Measurements from ENCODE around the gene CASK. TPM values are rescaled to one million over a fixed set of nuclear protein-coding genes. Genes with fewer than 3 reads are reported as not detected.
A peak's percentile ranks its signal among the peaks of the same experiment; 100 is the strongest.

The CASK gene, protein sequence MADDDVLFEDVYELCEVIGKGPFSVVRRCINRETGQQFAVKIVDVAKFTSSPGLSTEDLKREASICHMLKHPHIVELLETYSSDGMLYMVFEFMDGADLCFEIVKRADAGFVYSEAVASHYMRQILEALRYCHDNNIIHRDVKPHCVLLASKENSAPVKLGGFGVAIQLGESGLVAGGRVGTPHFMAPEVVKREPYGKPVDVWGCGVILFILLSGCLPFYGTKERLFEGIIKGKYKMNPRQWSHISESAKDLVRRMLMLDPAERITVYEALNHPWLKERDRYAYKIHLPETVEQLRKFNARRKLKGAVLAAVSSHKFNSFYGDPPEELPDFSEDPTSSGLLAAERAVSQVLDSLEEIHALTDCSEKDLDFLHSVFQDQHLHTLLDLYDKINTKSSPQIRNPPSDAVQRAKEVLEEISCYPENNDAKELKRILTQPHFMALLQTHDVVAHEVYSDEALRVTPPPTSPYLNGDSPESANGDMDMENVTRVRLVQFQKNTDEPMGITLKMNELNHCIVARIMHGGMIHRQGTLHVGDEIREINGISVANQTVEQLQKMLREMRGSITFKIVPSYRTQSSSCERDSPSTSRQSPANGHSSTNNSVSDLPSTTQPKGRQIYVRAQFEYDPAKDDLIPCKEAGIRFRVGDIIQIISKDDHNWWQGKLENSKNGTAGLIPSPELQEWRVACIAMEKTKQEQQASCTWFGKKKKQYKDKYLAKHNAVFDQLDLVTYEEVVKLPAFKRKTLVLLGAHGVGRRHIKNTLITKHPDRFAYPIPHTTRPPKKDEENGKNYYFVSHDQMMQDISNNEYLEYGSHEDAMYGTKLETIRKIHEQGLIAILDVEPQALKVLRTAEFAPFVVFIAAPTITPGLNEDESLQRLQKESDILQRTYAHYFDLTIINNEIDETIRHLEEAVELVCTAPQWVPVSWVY
- total RNA-seq: 33.7 TPM

GRCh38 chrX:41923211-41923977 lies at the start of gene CASK:
CASK (minus strand) TSS chrX:41923554; CDS start chrX:41922988, 566 bp downstream.
- H3K9me3 ChIP-seq: no peaks in the 10 kb centered on the region
- peak within 1 kb of the TSS; percentile 59 to 78 for H3K4me3 ChIP-seq
- H3K27ac ChIP-seq: peak within 1 kb of the TSS; percentile 84 to 88
- no peaks in the 10 kb centered on the region for H3K4me1 ChIP-seq
- intact Hi-C loops (cut with DNase I): loop anchor here (10.0 kb wide), 4 partner anchors 99 to 821 kb away; no protein-coding TSS in a partner anchor
- no peaks in the 10 kb centered on the region for H3K27me3 ChIP-seq
- peak; percentile 65 to 95 for DNase-seq (ENCODE audit: low spot score in 2 of 2)
- no peak for TF ChIP-seq CTCF (IDR thresholded peaks at IDR 0.05)
- H3K36me3 ChIP-seq: no peaks in the 10 kb centered on the region

- H3K27me3 ChIP-seq: no peaks in the 10 kb centered on the region
- intact Hi-C loops (cut with DNase I): no loop called here
- H3K27ac ChIP-seq: no peak overlapping the region
- no peak for TF ChIP-seq CTCF (IDR thresholded peaks at IDR 0.05)
- no peak overlapping the region for H3K4me3 ChIP-seq
- no peaks in the 10 kb centered on the region for H3K9me3 ChIP-seq
- no peak for DNase-seq (ENCODE audit: low spot score in 2 of 2)
- no peaks in the 10 kb centered on the region for H3K4me1 ChIP-seq
- no peaks in the 10 kb centered on the region for H3K36me3 ChIP-seq
Observed at GRCh38 chrX:41971346-41971745, 48.0 kb upstream of the CASK start.

DNA sequence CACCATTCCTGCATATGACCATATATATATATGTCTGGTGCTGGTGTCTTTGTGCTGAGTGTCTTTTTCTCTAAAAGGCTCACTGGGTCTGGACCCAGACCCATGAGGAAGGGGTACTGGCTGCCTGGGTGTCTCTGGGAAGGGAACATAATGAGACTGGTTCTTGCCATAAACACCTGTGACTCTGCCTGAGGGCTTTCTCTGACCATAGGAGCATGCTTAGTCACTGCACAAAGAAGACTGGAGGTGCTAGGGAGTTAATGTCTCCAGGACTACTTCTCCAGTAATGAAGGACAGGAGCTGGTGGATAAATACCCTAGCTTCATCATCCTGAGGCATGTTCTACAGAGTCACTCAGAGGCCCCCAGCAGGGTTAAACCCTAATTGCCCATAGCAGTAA lies 47.1 kb upstream of the CASK start:
- Histone ChIP-seq H3K27me3 (no peaks in the 10 kb centered on the region), H3K36me3 (no peaks in the 10 kb centered on the region), H3K27ac (no peak overlapping the region), H3K4me3 (no peak overlapping the region), H3K9me3 (no peaks in the 10 kb centered on the region), H3K4me1 (no peaks in the 10 kb centered on the region)
- TF ChIP-seq CTCF (IDR thresholded peaks at IDR 0.05): no peak
- intact Hi-C loops (cut with DNase I): no loop called here
- DNase-seq (ENCODE audit: low spot score in 2 of 2): no peak

DNA sequence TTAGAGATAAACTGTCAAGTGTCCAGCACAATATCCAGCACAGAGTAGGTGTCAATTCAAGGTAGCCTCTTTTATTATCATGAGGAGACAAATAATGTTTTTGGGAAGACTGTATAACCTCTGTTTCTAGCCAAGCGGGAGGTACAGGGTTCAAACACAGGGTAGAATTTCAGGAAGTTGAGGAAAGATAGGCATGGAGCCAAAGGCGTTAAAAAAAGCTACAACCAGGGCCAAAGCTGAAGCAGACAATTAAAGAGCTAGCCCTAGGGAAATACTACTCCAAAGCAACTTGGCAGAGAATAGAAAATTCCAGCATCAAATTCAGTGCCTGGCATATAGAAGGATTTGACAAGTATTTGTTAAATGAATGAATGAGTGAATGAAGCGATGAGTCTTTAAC lies 40.0 kb upstream of the CASK start:
- Histone ChIP-seq H3K27ac (no peak overlapping the region), H3K4me1 (no peaks in the 10 kb centered on the region), H3K27me3 (no peaks in the 10 kb centered on the region), H3K4me3 (no peak overlapping the region), H3K9me3 (no peaks in the 10 kb centered on the region), H3K36me3 (no peaks in the 10 kb centered on the region)
- intact Hi-C loops (cut with DNase I): no loop called here
- DNase-seq (ENCODE audit: low spot score in 2 of 2): no peak
- no peak for TF ChIP-seq CTCF (IDR thresholded peaks at IDR 0.05)

DNA sequence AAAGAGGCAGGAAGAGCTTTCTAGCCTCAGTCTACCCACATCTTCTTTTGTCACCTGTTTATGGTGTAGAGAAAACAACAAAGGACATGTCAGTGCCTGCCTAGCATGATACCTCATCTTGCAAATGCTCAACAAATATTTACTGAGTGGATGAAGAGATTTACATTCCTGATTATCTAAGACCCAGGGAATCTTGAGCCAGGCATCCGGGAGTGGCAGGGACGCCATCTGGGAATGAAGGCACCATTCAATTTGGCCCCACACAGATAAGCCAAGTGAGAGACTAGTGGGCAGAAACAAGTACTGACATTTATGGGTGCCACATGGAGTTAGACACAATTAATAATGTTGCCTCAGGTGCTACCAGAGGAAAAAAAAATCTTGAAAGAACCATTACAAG lies 36.8 kb upstream of the CASK start:
- Histone ChIP-seq H3K36me3 (no peaks in the 10 kb centered on the region), H3K4me1 (no peaks in the 10 kb centered on the region), H3K9me3 (no peaks in the 10 kb centered on the region), H3K27ac (no peak overlapping the region), H3K27me3 (no peaks in the 10 kb centered on the region), H3K4me3 (no peak overlapping the region)
- intact Hi-C loops (cut with DNase I): no loop called here
- no peak for TF ChIP-seq CTCF (IDR thresholded peaks at IDR 0.05)
- DNase-seq (ENCODE audit: low spot score in 2 of 2): no peak

Data from ascending aorta (tissue), 2 donors.